HG02642 (cell line): Measurements from ENCODE around the gene CLIC3.

Experiments used
- ATAC-seq: cut with Tn5 transposase; IDR thresholded peaks from one replicate; pipeline ENCODE4 v1.9.1; 2021; ENCODE audit warnings: mild to moderate bottlenecking; ENCODE audit not compliant: unreplicated experiment, poor library complexity

The CLIC3 gene

DNA sequence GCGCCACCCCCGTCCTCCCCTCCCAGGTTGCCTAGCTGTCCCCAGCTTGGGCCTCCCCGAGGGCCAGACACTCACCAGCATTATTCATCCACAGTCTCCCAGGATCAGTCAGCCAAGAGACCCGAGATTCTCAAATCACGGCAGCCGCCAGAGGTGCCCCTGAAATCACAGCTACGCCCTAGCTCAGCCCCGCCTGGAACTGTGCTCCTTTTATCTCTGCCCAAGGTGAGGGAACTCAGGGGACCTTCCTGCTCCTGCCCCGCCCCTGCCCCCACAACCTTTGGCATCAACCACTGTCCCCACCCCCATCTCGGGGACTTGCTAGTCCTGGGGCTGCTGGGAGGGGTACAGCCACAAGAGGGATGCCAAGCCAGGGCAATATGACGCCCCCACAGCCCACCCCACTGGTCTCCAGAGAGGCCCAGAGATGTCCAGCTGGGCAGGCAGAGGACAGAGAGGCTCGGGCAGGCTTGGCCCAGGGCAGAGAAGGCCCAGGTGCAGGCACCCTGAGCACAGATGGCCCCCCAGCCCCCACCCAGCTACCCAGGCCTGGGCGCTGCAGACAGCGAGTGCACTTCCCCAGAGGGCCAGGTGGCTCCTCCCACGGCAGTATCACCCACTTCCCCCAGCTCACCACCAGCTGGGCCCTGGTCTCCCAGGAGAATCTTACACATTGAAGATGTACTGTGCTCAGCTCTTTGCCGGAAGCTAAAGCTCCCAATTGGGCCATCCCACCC lies 35.7 kb upstream of the CLIC3 start, which contains the start of gene FUT7:
Gene FUT7 (minus strand): TSS at position 185 of the 737 bp plus-strand sequence. CDS start 97 bp downstream, at position 88.
- ATAC-seq: no peak

GRCh38 chr9:137030538-137031527 lies 34.5 kb upstream of the CLIC3 start:
- no peak for ATAC-seq

GRCh38 chr9:137030006-137030405 lies 33.6 kb upstream of the CLIC3 start:
- ATAC-seq: no peak

GRCh38 chr9:137029058-137029936 lies 32.9 kb upstream of the CLIC3 start:
- no peak for ATAC-seq

DNA sequence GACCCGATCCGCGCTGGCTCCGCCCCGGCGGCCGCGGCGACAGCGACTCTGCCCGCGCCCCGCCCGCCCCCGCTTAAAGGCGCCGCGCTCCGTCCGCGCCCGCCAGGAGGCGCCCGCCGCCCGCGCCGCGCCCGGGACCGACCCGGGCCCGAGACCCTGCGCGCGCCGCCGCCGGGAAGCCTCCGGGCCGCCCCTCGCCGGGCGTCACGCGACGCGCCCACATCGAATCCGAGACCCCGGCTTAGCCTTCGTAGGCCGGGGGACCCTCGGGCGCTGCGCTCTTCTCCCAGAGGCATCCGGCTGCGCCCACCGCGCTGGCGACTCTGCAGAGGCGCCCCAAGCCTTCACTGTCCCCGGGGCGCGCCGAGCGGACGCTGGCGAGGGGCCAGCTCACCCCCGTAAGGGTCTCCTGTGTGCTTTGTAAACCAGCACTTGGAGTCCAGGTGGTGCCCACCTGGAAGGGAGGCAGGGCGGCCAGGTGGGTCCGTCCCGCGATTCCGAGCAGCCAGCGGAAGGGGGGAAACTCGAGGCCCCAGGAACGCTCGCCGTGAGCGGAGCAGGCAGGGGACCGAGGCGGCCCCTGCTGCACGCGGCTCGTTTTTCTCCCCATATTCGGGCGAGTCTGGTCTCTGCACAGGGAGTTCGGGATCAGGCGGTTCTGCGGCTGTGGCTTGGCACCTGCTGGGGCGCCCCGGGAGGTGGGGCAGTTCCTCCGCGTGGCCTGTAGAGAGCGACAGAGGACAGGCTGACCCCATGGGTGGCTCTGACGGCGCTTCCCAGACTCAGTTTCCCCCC lies 32.1 kb upstream of the CLIC3 start:
- peak; percentile 56 for ATAC-seq

- ATAC-seq: no peak
Observed at GRCh38 chr9:137027369-137028262, 31.2 kb upstream of the CLIC3 start, which contains the start of gene ABCA2. Gene ABCA2, minus strand, starts transcription at chr9:137028237. Its CDS starts 97 bp downstream, at chr9:137028140.

GRCh38 chr9:137026828-137027227 lies 30.5 kb upstream of the CLIC3 start:
- no peak for ATAC-seq

DNA sequence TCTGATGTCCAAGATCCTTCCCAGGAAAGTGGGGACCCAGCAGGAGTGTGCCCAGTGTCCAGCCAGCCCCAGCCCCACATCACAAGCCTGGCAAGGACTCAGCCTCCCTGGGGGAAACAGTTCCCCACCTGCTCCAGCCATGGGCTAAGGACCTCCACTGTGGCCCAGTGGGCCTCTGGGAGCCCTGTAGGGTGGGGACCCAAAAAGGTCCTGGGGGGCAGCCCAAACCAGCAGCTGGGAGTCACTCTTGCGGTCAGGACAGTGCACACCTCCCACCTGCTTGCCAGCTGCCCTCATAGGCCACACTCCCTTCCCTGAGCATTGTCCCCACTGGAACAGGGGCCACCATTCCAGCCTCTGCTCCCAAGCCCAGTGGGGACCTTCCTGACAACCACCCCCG lies 30.0 kb upstream of the CLIC3 start:
- ATAC-seq: no peak

DNA sequence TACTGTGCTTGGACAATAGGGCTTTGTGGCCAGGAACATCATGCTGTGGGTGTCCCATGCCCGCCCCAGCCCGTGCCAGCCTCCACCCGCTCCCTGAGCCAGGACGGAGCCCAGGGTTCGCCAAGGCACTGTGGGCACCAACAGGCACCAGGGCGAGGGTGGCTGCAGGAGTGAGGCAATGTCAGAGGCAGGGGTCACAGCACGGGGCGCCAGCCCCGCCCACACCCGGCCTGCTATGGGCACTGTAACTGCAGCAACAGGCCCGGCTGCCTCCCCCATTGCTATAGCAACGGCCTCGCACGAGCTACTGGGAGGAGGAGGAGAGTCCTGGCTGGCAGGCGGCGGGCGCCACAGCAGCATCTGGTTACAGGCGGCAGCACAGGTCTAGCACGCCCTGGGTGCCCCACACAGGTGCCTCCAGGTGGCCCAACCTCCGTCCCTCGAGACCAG lies 29.2 kb upstream of the CLIC3 start:
- ATAC-seq: no peak

GRCh38 chr9:137023583-137023991 lies 27.2 kb upstream of the CLIC3 start:
- ATAC-seq: no peak

GRCh38 chr9:137023157-137023556 lies 26.8 kb upstream of the CLIC3 start:
- ATAC-seq: no peak

DNA sequence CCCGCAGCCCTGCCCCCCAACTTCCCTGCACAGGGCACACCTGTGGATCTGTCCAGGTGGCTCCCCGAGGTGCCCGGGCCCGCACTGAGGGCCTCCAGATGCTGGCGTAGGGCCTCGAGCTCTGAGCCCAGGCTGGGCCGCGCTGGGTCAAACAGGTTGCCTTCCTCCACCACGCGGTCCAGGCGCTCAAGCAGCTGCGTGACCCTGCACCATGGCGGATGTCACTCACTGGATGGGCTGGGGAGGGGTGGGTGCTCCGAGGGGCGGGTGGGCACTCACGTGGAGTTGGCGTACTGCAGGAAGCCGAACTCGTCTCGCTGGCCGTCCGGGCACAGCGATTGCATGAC lies 26.3 kb upstream of the CLIC3 start:
- no peak for ATAC-seq

- no peak for ATAC-seq
Observed at GRCh38 chr9:137021979-137022661, 25.8 kb upstream of the CLIC3 start.

GRCh38 chr9:137021568-137021978 lies 25.2 kb upstream of the CLIC3 start:
- ATAC-seq: no peak

- no peak for ATAC-seq
Observed at GRCh38 chr9:137020771-137021567, 24.6 kb upstream of the CLIC3 start.

DNA sequence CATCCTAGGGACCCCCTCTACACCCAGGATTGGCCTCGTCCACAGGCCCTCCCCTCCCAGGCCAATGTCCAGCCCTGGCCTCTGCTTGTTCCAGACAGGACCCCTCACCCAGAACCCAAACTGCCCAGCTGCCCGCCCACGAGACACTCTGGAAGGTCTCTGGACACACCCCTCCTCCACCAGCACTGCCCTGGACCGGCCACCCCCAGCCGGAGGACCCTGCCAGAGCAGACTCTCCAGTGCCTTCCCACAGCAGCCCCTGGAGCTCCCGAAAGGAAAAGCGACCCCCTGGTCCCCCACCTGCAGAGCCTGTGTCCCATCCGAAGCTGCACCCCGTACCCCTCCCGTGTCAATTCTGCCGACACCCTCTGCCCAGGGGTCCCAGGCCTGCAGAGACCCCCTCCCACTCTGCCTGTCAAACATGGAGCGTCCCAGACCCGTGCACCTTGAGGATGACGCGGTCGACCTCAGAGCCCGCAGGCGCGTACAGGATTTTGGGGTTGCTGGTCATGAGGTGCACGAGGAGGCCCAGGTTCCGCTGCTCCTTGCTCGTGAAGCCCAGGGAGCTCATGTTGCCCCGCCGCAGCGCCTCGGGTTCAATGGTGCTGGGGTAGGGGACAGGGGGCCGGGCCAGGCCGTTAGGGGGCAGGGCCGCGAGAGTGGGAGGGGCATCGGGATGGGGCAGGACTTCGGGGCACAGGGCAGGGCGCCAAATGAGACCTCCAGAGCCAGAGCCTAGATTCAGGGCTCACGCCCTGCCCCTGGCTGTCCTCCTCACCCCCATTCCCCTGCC lies 23.7 kb upstream of the CLIC3 start:
- ATAC-seq: no peak
